CMK (cell line): ENCODE data around the gene PRMT7.

ENCODE experiments used
- DNase-seq: peaks from one replicate; pipeline ENCODE4 v3.0.0-alpha.2; 2010; ENCODE audit warnings: low read depth

Gene PRMT7

GRCh38 chr16:68363658-68364521 is 53.1 kb downstream of the PRMT7 start:
- DNase-seq, result no peak

DNA sequence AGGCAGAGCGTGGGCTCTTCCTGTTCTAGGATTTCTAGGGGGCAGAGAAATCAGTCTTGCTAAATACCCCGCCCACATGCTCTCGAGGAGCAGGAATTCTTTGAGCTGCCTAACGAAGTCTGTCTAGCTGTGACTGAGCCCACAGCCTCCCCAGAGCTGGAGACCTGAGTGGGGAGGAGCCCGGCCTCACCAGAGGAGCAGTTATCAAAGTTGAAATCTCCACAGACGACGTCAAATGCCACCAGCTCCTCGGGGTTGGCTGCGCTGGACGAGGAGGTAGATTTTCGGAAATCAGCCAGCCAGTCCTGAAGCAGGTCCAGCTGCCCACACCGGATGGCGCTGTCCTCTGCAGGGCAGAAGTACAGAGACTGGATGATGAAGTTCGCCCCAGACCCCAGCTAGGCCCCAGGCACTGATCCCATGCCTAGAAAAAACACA is 53.8 kb downstream of the PRMT7 start:
- no peak for DNase-seq

DNA sequence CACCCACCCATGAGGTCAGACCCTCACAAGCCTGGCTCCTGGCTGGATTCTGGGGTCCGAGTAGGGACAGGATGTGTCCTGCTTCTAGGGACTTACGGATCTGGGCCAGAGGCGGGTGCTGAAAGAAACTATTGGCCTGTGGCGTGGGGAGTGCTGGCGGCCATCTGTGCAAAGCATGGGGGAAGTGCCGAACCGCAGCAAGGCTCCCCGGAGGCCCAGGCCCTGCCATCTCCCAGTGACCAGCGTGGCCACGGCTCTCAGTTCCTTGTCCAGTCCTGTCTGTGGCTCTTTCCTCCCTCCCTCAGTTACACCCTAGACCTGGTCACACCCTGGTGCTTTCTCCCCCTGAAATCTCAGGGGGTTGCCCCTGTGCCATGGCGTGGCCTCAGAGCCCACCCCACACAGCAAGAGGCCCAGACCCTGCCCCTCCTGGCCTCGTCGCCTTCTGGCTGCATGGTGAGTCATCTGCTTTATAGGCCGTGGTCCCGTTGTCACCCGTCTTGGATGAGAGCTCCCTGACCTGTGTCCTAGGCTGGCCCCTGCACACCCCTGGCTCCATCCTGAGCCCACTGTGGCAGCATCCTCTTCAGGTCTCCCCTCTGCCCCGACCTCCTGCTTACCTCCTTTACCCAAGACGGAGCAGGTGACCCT is 54.5 kb downstream of the PRMT7 start:
- DNase-seq, result no peak

- no peak for DNase-seq
Measured at GRCh38 chr16:68366062-68366461, 55.2 kb downstream of the PRMT7 start.

GRCh38 chr16:68367030-68367429 is 56.2 kb downstream of the PRMT7 start:
- DNase-seq, result no peak

GRCh38 chr16:68367440-68367839 is 56.6 kb downstream of the PRMT7 start:
- DNase-seq, result no peak

GRCh38 chr16:68367891-68368290 is 57.1 kb downstream of the PRMT7 start:
- no peak for DNase-seq

DNA sequence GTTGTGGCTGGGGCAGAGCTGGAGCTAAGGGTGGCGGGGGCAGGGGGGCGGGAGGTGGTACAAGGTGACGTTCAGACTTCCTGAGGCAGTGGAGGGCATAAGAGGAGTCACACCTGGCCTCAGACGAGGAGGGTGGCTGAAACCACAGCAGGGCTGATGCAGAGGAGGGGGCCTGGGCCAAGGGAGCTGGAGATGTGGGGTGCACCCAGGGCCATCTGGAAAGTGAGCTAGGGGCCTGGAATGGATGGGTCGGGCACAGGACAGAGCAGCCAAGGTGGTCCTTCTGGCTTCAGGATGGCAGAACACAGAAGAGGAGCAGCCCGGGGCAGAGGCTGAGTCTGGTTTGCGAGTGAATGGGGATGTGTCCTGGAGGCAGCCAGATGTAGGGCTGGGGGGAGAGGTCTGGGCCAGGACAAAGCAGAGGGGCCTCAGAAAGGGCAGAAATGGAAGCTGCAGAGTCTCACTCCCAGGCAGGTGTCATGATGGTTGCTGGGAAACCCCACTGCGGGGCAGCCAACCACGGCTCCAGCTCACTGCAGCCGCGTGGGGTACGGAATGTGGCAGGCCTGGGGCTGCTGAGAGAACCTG is 57.6 kb downstream of the PRMT7 start:
- DNase-seq, result no peak

- DNase-seq, result no peak
Measured at GRCh38 chr16:68369168-68369567, 58.3 kb downstream of the PRMT7 start.

DNA sequence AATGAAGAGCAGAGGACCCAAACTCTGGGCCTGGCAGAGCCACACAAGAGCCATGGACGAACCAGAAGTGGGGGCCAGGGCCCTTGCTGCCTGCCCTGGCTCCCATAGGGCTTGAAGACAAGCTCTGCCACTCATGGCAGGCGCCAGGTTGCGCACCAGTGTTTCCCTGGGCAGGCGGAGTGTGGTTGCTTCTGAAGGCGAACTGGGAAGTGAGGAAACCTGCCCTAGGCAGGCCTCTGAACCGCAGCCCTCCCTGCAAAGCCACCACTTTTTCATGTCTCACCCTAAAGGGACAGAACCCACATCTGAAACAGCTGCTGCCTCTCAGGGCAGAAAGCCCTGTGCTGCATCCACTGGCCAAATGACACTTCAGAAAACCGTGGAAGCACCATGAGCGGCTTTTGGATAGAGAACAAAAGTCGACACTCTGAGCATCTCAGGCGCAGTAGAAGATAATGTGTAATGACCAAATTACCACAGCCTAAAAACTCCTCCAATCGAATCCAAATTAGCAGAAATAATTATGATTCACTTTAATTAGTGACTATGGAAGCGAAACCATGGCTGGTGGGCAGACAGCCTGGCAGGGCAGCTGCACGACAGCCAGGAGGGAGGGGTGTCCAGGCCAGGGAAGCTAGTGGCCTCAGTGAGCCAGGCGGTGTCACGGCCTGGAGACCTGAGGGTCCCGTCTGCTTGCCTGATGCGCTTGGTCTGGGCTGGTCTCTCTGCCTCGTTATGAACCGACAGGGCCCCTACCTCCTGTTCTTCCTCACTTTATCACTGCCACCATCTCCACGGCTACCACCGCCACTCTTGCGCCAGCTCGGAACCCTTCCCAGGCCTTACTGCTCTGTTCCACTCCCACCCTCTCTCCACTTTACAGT is 59.1 kb downstream of the PRMT7 start:
- no peak for DNase-seq

DNA sequence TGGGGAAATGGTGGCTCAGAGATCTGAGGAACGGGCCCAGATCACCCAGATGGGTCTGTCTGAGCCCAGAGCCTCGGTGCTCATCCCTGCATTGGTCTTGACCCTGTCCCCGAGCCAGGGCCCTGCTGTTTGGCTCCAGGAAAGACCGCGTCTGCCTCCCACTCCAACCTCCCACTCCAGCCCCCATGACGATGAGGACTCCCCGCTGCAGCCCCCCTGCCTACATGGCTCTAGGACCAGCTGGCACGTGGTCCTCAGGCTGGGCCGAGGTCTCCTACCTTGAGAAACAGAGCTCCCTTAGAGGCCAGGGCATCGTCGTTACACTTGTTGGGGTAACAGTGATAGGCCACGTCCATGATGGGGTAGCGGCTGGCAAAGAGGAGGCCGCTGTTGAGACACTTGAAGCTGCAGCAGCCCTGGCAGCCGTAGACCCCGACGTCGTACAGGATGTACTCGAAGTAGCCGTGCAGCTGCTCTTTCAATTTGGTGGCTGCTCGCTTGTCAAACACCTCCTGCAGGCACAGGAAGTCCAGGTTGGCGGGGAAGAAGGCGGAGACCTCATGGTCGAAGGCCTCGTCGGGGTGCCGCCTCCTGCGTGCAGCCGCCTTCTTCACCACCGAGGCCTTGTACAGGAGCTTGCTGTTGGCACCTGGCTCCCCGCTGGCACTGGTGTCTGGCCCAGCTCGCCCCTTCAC is 59.9 kb downstream of the PRMT7 start:
- no peak for DNase-seq

- DNase-seq, result no peak
Measured at GRCh38 chr16:68371276-68371651, 60.4 kb downstream of the PRMT7 start.

GRCh38 chr16:68371706-68372380 is 61.0 kb downstream of the PRMT7 start:
- no peak for DNase-seq

DNA sequence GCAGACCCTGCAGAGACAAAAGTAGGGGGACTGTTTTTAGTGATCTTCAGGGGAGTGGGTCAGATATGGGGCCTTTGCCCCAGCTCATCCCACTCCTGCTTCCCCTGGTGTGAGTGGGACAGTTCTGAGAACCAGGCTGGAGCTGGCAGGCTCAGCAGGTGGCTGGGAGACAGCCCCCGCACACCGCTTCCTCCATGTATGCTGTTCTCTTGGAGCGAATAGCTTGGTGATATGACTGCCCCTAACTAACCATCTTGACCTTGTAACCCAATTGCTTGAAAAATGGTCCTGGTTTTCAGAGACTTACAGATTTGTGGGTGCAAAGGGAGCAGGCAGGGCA is 61.5 kb downstream of the PRMT7 start:
- no peak for DNase-seq

DNA sequence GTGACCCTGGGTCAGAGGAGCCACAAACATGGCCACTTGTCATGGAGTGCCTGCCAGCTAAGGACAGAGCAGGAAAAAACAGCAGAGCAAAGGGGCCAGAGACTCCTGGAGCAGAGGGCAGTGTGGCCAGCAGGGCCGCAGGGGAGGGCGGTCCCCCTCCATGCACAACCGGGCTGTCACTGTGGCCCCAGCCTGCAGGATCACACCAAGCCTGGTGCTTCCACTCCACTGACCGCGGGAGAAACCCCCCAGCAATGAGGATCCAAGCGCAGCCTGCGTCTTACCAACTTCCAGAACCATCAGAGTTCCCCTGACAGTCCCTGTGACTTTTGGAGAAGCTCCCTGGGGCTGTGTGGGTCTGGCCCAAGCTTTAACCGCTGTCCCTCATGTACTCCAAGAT is 62.0 kb downstream of the PRMT7 start:
- no peak for DNase-seq

DNA sequence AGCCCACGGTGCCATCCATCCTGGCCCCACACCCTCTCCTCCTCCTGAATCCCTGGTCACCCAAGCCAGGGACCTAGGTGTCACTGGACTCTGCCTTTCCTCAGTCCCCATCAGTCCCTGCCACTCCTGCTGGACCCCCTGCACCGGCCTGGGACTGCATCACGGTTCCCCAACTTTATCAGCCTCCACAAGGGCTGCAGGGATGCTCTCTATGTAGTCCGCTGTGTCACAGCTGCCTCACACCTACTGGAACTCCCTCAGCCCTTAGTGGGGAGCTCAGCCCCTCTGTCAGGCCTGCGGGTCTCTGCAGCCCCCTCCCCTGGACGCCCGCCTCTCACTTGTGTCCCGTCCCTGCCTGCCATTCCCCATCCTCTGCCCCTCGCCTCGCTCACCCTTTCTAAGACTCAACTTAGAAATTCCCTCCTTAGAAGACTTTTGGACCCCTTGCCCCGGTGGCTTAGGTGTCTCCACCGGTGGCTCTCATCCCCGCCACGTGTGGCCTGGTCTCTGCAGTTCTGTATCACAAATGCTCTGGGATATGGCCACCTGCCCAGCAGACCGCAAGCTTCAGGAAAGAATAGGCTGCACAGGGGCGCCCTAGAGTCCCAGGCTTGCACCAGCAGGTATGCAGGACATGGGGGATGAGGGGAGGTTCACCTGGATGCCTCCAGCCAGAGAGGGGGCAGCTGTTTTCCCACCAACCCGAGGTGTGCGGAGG is 62.9 kb downstream of the PRMT7 start:
- no peak for DNase-seq

DNA sequence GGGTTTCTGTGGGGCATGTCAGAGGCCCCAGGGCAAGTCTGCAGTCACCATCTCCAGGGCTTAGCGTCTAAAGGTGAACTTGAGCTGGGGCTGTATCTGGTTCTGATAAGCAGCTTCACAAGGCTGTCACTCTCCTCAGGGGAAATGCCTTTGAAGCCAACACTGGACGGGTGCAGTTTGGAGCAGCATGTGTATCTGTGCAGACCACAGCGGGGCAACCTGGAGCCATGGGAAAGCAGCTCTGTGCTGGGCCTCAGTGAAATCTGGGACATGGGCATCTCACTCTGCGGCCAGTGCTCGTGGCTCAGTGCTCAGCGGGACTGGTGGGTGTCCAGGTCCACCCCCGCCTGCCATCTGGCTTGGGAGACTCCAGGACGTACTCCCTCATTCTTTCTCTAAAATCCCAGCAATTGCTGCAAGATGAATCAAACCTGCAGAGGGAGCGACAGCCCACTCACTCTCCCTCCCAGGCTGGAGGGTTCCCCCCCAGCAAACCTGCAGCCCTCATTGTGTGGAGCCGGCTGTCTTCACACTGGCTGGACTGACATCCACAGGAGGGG is 63.5 kb downstream of the PRMT7 start:
- DNase-seq, result no peak

- no peak for DNase-seq
Measured at GRCh38 chr16:68374961-68375660, 64.3 kb downstream of the PRMT7 start.

- DNase-seq, result no peak
Measured at GRCh38 chr16:68375801-68376536, 65.2 kb downstream of the PRMT7 start.
